ENCODE data around the gene CDC20B.

CDC20B gene, protein sequence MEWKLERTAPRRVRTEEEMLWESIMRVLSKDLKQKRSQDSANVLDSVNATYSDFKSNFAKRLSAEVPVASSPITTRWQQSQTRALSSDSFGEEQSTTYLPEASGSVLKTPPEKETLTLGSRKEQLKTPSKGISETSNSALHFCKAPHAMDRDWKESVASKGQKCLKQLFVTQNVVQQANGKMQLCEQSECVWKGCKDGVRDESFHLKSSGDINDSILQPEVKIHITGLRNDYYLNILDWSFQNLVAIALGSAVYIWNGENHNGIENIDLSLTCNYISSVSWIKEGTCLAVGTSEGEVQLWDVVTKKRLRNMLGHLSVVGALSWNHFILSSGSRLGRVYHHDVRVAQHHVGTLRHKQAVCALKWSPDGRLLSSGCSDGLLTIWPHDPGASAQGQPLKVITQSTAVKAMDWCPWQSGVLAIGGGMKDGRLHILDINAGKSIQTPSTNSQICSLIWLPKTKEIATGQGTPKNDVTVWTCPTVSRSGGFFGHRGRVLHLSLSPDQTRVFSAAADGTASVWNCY

DNA sequence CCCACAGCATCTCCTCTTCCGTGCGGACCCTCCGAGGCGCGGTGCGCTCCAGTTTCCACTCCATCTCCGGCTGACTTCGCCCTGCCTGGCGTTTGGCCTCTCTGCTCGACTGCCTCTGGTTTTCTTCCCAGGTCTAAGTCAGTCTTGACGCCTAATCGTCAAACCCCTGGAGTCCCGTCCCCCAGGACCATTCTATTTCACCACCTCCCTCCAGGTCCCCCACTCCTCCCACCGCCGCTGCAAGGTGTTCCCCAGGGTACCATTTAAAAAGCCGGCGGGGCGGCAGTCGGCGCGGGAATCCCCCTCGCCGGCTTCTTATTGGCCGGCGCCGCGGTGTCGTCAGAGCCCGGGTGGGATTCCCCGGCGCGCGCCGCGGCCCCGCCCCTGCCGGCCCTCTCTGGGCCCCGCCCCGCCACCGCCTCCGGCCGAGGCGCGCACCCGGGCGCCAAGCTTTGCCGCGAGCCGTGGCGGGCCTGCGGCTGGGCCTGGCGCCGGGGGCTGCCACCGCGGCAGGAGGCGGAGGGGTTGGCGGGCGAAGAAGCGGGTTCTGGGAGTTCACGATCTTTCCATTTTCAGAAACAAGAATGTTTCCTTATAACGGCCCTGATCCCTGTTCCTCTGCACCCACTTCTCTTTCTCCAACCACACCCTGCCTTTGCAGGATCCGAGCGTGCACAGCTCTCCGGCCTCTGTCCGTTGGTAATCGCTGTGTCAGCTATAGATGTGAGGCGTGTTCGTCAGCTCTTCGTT is at the start of gene CDC20B:
Gene CDC20B (minus strand): TSS at position 241 of the 750 bp plus-strand sequence. CDS start 177 bp downstream, at position 64.
- peak; percentile 82 for DNase-seq

DNA sequence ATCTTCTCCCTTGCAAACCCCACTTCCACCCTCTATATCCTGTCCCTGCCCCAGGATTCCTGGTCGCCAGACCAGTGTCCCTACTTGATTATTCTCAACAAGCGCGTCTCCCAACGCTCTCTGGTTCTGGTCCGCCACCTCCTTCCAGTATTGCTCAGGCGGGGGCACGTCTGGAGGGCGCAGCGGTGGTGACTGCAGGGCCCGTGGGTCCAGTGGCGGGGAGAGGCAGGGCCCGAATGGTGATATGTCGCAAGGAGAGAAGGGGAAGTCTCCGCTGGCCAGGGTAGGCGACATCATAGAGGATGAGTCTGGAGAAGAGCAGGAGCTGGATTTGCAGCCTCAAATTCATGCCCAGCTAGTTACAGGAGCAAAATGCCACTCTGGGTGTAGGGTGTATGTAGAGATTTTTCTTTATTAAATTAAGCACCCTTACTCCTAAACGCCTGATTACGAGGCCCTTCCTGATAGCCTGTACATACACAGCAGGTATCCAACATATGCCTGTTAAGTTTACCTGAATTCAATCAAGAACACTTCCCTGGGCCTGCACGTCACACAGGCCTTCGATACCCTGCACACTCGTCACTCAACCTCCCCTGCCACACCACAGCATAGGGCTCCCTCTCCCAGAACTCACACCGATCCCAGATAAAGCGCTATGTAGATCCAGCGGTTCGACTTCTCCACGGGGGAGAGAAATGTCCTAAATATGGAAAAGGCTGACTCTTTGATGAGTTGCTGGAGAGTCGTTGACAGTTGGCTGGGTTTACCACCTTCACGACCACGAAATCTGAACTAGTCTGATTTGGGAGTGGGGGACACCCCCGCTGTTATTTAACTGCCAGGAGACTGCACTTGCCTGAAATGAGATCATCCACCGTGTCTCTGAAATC is 49.4 kb upstream of the CDC20B start:
- DNase-seq = no peak

DNA sequence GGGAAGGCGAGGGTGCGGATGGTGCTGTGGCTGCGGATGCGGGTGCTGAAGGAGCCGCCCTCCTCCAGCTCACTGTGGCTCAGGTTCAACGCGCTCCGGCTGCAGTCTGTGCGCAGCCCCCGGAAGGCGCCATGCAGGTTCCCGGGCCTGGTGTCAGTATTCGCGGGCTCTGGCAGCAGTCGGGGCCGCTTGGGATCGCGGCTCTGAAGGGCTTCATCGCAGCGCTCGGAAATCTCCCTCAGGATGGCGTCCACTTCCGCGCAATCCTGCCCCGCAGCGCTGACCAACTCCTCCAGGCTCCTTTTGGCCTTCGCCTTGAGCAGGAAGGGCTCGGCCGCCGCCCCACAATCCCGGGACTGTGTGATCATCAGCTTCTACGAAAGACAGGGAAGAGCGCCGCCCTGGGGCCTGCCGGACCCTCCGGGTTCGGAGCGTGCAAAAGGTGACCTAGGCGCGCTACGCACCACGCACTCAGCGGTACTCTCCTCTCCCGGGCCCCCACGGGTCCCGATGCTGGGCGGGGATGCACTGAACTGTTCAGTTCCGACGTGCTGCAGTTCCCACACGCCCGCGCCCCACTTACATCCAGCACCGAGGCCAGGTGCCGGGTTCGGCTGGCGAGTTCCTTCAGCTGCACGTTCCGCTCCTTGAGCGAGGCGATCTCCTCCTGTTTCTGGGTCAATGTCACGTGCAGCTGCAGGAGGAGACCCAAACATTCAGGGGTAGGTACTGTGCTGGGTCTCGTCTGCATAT is 47.6 kb upstream of the CDC20B start:
- DNase-seq = no peak

DNA sequence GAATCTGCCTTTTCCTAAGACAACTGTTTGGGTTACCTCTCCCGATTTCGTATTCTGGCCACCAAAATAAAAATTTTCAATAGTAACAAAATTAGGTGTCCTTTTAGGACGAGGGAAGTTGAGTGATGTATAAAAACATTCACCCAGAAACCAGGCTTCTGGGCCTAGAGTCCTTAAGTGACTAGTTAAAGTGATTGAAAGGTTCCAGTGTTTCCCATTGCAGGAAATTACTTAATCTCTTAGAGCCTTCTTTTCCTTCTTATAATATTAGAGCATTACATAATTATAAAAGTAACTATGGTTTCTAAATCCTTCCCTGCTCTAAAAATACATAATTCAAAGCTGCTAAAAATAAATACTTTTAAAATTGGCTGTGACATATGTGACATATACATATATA is 46.8 kb upstream of the CDC20B start:
- DNase-seq = no peak

DNA sequence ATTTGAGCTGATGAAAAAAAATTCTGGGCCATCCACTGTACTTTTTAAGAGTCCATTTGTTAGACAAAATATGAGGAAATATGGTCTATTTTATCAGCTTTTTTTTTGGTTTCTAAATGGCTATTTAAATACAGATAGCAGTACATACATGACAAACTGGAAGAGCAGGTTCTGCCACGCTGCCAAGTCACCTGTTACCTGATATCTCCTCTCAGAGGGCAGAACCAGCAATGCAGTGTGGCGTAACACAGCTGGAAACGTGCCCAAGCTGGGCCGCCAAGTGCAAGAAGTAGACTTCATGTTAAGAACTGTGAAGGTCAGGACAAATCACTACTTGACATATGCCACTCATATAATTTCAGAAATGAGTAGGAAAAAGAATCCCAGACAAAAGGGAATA is 46.0 kb upstream of the CDC20B start:
- no peak for DNase-seq

DNA sequence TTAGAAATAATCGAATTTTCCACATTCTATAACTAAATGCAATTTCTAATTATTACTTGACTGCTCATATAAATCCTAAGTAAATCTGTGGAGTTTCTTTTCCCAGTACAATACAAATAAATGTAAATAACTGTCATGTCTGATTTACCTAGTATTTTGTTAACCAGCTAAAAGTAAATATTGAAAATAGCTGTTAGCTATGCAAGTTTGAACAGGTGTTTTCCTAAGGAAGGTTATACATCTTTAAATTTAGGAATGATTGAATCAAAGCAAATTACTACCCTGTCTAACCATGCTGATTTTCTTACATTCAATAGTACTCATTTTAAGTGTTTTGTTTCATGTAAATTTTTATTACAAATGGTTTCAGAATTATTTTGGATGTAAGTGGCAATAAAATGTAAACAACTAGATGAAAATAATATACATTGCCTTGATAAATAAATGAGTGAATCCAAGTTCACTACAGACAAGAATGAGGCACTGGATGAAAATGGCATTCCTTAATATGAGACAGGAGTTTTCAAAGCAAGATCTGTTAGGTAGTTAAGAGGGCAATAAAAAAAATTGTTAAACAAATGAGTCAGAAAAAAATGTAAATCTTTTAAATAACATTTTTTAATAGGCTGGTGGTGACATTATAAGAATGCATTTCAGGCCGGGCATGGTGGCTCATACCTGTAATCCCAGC is 38.4 kb upstream of the CDC20B start:
- DNase-seq = no peak

DNA sequence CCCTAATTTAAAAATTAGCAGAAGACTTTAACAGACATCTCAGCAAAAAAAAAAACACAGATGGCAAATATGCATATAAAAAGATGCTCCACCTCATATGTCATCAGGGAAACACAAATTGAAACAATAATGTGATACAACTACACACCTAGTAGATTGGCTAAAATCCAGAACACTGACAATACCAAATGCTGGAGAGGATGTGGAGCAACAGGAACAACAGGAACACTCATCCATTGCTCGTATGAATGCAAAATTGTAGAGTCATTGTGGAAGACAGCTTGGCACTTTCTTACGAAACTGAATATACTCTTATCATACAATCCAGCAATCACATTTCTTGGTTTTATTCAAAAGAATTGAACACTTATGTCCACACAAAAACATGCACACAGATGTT is 32.0 kb upstream of the CDC20B start:
- DNase-seq = no peak

DNA sequence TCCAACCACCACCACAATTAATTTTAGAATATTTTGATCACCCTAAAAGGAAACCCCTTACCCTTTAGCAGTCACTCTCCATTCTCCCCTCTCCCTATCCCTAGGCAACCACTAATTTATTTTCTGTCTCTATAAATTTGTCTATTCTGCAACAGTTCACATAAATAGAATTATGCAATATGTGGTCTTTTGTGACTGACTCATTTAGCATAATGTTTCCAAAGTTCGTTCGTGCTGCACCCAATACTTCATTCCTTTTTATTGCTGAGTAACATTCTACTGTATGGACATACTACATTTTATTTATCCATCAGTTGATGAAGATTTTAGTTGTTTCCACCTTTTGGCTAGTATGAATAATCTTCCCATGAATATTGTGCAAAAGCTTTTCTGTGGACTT is 18.2 kb upstream of the CDC20B start:
- DNase-seq = no peak

DNA sequence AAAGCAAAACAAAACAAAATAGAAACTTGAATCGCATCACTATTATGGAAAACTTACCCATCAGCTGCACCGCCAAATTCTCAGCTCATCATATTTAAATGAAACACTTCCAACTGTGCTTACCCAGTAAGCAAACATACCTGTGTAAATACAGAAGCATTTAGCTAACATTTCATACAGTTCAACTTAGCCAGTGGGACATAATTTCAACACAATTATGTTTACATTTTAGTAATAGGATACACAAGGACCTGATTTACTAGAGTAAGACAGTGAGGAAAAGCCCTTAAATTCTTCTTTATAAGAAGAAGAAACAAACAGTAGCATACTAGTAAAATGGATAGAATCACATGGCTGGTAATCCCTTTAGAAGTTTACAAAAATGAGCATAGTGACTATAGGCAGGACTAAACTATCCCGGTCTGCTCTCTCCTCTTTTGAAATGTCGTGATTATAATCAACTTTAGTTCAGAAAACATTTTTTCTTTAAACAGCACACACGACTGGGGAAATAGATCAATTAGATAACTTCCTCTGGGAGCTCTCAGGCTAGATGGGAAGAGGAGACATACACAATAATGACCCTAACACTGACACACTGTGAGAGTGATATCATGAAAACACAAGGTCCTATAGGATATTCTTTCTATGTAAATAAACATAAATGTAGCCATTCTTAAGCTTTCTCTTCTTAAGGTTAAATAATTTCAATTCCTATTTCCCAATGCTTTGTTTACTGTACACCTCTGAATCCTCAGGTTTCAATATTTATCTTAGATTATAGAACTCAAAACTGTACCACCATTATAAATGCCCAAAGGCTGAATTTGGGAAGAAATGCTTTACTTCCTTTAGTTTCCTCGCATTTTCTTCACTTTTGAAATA is 15.9 kb upstream of the CDC20B start:
- no peak for DNase-seq

DNA sequence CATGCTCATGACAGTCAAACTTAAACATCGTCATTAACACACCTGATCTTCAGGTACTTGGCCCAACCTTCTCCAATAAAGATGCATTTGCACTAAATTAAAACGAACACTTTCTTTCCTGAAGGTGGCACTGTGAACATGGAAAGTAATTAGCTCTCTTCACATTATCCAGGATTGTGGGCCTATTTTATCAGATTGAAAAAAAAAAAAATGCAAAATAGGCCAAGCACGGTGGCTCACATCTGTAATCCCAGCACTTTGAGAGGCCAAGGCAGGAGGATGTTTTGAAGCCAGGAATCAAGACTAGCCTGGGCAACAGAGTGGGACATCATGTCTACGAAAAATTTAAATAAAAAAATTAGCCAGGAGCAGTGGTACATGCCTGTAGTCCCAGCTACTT is 14.4 kb upstream of the CDC20B start:
- DNase-seq = no peak

DNA sequence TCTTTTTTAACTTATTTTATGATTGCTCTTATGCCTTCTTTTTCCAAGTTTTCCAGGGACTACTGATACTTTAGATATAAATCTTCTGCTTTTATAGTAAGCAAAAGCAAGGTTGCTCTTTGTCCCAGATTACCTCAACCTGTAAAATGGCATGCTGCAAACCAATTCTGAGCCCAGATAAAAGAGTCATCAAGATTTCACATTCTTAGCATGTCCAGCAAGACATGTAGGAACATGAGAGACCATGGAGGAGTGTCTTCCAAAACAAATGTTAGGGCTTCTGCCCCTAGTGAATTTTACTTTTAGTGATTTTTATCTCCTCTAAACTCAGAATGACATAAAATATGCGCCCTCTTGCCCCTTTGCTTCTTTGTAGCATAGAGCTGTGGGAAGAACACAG is 7.0 kb upstream of the CDC20B start:
- DNase-seq = no peak

DNA sequence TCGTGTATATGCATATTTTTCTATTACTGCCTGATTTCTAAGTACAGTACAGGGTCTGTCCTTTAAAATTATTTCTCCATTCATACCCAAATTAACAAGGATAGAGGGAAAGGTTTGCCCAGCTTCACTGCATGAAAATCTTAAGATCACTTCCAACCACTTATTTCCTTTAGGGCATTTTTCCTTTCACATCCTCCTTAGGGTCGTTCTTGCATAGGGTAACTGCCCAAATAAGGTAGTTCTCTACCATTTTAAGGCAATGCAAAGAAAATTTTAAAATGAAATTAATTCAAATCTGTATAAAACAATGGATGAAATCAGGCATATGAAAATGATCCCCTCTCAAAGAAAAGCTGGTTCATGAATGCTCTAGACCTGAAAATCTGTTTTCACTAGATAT is 4.1 kb upstream of the CDC20B start:
- DNase-seq = no peak

DNA sequence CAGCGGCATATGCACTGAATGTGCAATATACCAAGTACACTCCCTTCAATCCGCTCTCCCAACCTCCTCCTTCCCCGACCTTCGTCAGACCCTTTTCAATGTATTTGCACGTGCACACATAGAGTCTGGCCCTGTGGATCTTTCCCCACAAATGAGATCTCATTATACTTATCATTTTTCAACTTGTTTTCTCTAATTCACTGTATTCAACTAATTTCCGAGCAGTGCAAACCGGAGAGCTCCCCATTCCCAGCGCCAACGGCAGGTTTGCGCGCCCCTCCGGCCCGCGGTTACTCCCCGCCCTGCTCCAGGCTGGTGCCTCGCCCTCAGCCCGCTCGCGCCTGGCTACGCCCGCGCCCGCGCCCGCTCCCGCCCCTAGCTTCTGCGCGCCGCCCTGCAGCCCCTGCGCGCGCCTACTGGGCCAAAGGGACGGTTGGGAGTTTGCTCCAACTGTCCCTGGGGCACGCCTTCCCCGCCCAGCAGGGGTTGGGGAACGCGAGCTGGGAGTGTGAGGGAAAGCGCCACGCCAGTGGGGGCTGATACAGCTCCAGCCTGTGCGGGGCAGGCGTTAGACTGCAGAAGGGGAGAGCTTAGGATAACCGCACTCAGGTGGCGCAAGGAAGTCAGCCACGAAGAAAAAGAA is 3.3 kb upstream of the CDC20B start:
- no peak for DNase-seq

DNA sequence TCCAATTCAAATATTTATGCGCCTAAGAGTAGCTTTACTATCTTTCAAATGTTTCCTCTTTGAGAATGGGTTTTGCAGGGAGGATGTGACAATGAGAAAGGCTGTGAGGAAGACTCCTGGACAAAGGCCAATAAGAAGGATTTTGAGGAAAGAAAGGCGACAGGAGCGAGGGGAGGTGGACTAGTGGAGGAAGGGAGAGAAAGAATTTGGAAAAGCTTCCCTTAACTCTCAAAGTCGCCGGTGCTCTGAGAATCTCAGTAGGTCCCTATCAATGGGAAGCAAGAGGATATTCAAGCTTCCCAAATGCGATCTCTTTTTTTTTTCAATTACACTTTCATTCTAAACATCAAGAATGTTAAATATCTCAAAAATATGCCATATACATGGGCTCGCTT is 2.8 kb upstream of the CDC20B start:
- DNase-seq = no peak

DNA sequence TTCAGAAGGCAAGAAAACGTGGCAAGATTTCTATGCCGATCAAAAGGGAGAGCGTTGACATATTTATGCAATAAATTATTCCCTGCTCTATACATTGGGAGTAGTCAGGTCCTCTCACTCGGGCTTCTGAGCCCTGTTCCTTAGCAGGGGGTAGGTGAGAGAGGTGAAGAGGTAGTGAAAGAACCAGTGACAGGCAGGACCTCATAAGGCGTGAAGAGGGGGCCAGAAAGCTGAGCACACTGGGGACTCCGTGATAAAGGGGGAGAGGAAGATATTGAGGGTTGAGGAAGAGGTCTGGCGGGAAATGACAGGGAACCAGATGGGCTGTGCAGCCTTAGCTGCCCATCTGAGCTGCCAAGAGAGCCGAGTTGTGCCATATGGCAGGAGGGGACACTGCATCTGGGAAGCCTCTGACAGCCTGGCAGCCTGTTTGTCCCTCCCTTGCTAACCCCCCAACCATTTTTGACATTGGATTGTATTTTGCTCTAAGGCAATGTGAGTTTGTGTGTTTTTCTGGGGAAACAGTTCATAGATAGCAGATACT is 782 bp upstream of the CDC20B start:
- DNase-seq = no peak

DNA sequence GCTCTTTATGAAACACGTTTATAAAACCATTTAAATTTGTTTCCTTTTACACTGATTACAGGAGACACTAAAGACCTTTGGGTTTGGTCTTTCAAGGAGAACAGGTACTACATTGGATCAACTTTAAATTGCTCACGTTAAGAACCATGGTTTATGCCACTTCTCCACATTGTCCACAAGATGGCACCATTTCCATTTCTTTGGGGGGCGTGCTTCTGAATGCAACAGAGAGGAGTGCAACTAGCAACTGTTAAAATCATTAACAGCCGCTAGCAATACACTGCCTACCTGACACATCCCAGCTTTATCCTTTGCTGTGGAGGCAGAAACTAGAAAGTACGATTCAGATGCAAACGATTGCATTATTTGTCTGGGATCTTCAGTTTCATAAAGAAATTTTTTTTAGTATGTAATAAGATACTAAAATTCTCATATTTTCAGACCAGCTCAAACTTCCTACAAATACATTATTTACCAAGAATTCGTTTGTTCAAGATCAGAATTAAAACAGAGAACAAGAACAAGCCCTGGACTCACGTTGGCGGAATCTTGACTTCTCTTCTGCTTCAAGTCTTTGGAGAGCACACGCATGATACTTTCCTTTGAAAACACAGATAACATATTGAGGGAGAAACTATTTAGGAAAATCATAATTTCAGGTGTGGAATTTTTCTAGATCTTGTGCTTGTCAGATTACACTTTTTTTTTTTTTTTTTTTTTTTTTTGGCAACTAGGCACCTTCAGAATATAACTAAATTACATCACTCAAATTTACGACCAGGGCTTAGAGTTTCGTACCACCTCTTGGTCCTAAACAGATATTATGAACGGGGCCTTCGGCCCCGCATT is 702 bp downstream of the CDC20B start:
- DNase-seq = peak; percentile 86

DNA sequence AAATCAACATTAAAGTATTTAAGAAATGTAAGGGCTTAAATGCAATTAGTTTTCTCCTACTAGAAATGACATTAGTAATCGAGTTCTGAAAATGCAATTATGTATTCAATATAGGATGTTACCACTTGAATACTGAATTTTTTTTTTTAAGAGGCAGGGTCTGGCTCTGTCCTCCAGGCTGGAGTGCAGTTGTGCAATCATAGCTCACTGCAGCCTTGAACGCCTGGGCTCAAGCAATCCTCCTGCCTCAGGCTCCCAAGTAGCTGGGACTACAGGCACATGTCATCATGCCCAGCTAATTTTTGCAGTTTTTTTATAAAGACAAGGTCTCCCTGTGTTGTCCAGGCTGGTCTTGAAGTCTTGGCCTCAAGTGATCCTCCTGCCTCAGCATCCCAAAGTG is 1.5 kb downstream of the CDC20B start:
- DNase-seq = no peak

DNA sequence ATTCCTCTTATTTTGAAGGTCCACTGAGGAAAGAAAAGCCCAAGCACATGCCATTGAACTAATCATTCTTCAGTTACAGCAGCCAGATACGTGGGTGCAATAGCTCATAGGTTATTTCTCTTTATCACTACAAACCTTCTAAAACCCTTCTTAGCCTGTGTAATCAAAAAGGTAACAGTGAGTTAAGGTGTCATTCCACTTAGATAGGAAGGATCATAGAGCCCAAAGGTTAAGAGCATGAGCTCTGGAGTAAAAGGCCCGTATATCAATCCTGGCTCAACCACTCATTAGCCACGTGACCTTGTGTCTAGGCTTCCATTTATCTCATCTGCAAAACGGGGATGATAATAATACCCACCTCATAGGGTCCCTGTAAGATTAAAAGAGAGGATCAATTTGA is 10.3 kb downstream of the CDC20B start:
- DNase-seq = no peak
